Transverse colon (tissue), 3 donors: ENCODE results near the gene AXIN1.

Experiments used
- EP300 ChIP-seq: sonication (generic); formaldehyde crosslinking; IDR thresholded peaks from one replicate; pipeline ENCODE4 v1.6.1; 2017; ENCODE audit warnings: antibody characterized with exemption, low read depth
- POLR2A ChIP-seq: fragments of 450-650 bp; IDR thresholded peaks from one replicate; pipeline ENCODE4 v1.6.1; 2016; ENCODE audit warnings: antibody characterized with exemption, mild to moderate bottlenecking, moderate library complexity
- POLR2AphosphoS5 ChIP-seq, 3 donors: sonication (generic); formaldehyde crosslinking; IDR thresholded peaks; one replicate each; pipeline ENCODE4 v1.6.1; 2016; ENCODE audit warnings: antibody characterized with exemption in 3 of 3

GRCh38 chr16:349211-349610 lies 3.3 kb downstream of the AXIN1 start:
- TF ChIP-seq POLR2AphosphoS5 (IDR thresholded peaks at IDR 0.05) (no peak), POLR2A (no peak), EP300 (no peak)
